Suppressor macrophage treated with lipopolysaccharide for 1 hour (primary cell): ENCODE data around the gene PRB3.

ENCODE experiments used
- DNase-seq, 3 donors: peaks; one replicate each; pipeline ENCODE4 v3.0.0-alpha.2; 2020 to 2022

PRB3 gene

GRCh38 chr12:11269607-11270006 lies at the start of gene PRB3:
PRB3 (minus strand) TSS chr12:11269707; CDS start chr12:11269669, 38 bp downstream.
- no peak for DNase-seq

DNA sequence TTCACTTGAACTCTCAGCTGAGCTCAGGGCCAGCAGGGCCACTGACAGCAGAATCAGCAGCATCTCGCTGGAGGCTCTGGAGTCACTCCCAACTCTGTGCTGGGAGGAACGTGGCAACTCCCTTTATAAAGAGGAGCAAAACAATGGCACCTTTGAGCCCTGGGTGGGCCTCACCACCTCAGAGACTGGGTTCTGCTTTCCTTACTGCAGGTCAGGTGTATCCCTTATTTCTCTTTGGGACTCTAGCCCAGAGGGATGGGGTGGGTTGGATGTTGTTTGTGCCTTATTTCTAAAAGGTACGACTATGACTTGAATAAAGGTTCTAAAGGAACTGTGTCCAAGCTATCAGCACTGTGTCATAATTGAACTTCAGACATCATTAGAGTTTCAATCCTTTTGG lies 40.8 kb upstream of the PRB3 start, which contains the start of gene PRB4:
PRB4 (minus strand) TSS at position 101 of the 400 bp plus-strand sequence; CDS start at position 63, 38 bp downstream.
- DNase-seq: no peak

DNA sequence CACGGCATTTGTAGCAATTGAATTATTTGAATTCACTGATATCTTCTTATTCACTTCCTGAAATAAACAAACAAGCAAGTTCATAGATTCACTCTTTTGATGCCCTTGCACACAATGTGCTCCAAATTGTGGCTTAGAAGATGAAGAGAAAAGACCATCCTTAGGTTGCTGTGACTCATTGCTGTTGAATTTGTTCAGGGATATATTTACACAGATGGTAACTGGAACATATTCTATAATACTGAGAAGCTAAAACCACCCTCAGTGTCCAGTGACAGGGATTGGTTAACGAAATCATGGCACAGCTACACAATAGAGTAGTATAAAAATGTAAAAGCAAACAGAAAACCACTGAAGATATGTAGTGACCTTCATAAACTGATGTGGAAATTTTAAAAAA lies 37.6 kb upstream of the PRB3 start:
- no peak for DNase-seq

GRCh38 chr12:11273449-11273848 lies 3.9 kb upstream of the PRB3 start:
- no peak for DNase-seq

DNA sequence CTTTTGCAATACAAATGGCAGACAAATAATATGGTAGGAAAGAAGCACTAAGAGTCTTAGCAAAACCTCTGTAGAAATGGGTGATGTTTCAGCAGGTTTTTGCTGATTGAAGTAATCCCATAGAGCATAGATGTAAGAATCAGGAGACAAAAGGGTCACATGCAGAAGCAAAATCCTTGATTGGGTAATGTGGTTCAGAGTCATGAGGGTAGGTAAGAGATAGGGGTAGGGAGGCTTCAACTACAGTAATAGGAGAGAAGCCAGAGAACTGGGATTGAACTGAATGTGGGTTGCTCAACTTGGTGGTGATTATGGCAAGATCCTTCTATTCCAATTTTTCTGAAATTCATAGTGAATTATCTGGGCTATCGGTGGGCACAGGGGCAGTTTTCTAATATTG lies 5.0 kb downstream of the PRB3 start:
- DNase-seq: no peak

DNA sequence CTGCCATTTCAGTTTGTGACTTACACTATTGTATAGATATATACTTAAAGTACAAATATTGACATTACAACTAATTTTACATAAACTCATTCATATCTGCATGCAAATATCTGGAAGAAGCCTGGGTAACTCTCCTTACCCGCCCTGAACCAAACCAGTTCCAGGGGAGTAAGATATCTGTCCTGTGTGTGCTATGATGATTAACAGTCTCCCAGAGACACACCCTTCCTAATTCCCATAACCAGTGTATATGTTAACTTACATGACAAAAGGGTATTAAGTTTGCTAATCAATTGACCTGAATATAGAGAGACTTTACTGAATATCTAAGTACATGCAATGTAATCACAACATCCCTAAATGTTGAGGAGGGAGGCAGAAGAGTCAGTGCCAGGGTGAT lies 23.0 kb downstream of the PRB3 start:
- DNase-seq: no peak

DNA sequence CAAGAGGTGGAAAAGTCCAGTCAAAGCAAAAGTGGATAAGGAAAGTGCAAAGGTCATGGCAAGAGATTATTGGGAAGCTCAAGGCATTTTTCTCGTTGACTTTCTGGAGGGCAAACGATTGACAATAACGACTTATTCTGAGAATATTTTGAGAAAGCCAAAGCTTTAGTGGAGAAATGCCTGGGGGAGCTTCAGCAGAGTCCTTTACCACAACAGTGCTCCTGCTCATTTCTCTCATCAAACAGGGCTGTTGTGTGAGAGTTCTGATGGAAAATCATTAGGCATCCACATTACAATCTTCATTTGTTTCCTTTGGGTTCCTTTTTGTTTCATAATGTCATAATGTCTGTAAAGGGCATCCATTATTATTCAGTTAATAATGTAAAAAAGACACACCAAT lies 26.9 kb downstream of the PRB3 start:
- DNase-seq: no peak

DNA sequence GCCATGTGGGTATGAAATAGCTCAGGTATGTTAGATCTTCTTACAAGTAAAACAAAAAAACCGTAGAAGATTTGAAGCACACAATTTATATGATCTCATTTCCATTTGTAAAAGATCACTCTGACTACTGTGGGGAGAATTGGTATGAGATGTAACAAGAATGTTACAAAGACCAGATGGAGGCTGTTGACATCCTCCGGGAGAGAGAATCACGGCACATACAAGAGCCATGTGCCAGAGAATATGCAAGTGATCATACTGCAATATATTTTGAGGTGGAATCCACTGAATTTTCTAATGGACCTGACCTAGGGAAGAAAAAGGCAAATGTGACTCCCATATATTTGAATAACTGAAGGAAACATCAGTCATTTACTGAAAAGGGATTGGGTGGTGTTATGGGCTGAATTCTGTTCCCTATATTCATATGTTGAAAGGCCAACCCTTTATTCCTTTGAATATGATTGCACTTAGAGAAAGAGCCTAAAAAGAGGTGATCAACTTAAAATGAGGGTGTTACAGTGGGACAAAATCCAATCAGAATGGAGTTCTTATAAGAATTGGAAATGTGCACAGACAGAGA lies 29.1 kb downstream of the PRB3 start:
- DNase-seq: no peak

DNA sequence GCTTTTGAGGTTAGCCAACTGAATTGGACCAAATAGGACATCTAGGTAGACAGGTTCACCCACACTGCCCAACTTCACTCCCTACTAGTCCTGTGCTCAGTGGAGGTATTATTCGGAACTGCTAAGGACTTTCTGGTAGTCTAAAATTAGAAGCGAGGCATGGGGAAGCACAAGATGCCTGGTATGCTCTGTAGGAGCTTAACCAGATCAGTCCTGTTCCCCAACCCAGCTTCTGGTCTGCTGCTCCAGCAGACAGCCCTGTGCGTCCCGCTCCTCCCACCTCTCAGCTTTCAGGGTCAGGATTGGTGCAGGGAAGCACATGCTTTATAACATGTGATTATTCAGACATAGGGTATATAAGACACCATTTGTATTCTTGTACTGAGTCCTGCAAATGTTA lies 31.2 kb downstream of the PRB3 start:
- no peak for DNase-seq

- no peak for DNase-seq
Measured at GRCh38 chr12:11233532-11233931, 36.0 kb downstream of the PRB3 start.

DNA sequence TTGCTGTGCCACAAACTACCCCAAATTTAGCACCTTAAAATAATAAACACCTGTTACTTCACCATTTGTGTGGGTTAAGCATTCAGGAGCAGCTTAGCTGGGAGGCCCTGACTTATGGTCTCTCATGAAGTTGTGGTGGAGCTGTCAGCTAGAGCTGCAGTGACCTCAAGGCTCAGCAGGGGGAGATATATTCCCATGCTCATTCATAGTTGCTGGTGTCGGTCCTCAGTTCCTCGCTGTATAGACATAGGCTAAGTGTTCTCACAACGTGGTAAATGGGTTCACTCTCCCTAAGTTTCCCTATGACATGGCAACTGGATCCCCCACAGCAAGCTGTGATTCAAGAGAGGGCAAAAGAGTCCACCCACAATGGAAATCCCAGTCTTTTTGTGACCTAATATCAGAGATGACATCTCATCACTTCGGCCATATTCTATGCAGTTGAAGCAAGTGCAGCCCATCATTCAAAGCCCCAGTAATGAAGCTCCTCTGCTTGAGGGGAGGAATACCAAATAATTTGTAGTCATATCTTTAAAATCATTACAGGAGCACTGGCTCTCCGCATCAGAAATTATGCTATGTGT lies 41.1 kb downstream of the PRB3 start:
- peak; percentile 53 to 78 (median 59) for DNase-seq

DNA sequence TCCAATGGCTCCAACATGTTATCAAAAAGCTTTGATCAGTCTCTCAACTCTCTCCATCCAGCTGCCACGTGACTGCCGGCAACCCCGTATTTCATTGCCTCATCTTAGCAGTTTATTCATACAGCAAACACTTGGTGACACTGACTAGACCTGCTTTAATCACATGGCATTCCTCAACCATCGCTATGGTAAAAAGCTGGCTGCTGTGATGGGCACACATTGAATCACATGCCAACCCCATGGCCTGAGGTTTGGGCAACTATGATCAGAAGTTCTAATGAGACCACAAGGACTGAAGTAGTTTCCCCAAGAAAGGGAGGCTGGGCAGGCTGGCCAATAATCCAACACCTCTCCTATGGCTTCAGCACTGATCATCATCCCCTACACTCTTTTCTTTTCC lies 42.1 kb downstream of the PRB3 start:
- no peak for DNase-seq
